Kidney (tissue), 14 donors: Measurements from ENCODE around the gene SCFD2. TPM values are rescaled to one million over a fixed set of nuclear protein-coding genes. Genes with fewer than 3 reads are reported as not detected.

Experiments
- DNase-seq, 5 donors: peaks; one replicate each; pipeline ENCODE4 v3.0.0-alpha.2; 2013 to 2020
- FAIRE-seq: peaks from 2 replicates; lab custom pipeline; 2012; peaks lifted over from hg19 to GRCh38; lab: Jason Lieb, UNC
- H3K27ac ChIP-seq, 2 donors: one replicate each; pipeline ENCODE4 v1.7.0; 2013; ENCODE audit warnings: low read depth in 2 of 2, low read length in 2 of 2, inconsistent platforms in 1 of 2
- H3K27me3 ChIP-seq: one replicate; pipeline ENCODE4 v1.7.1; 2013; ENCODE audit warnings: low read length, inconsistent platforms; ENCODE audit not compliant: control insufficient read depth, insufficient read depth
- H3K36me3 ChIP-seq, 3 donors: one replicate each; pipeline versions ENCODE4 v1.7.0 to v1.7.1; 2013; ENCODE audit warnings: low read length in 3 of 3, control low read depth in 1 of 3, inconsistent platforms in 1 of 3; ENCODE audit not compliant: insufficient read depth in 3 of 3, control insufficient read depth in 2 of 3
- H3K4me1 ChIP-seq, 3 donors: one replicate each; pipeline versions ENCODE4 v1.7.0 to v1.7.1; 2013; ENCODE audit warnings: low read length in 3 of 3, inconsistent platforms in 1 of 3, low read depth in 1 of 3; ENCODE audit not compliant: control insufficient read depth in 2 of 3, insufficient read depth in 2 of 3
- H3K4me3 ChIP-seq, 3 donors: one replicate each; pipeline versions ENCODE4 v1.7.0 to v1.8.1; 2013; ENCODE audit warnings: low read length in 3 of 3, control low read depth in 1 of 3, inconsistent platforms in 1 of 3
- H3K9ac ChIP-seq, 3 donors: one replicate each; pipeline versions ENCODE4 v1.7.0 to v1.7.1; 2013; ENCODE audit warnings: low read length in 3 of 3, control low read depth in 1 of 3, inconsistent platforms in 1 of 3
- H3K9me3 ChIP-seq, 3 donors: one replicate each; pipeline versions ENCODE4 v1.7.0 to v1.7.1; 2013; ENCODE audit warnings: low read length in 3 of 3, control low read depth in 1 of 3, inconsistent platforms in 1 of 3; ENCODE audit not compliant: control insufficient read depth in 2 of 3, insufficient read depth in 1 of 3
- intact Hi-C: fragments of 100-400 bp; cut with DNase I; formaldehyde crosslinking; loops from one replicate; pipeline ENCODE4 v1.11.1; 2022
- polyA plus RNA-seq: library from polyadenylated mRNA; stranded (reverse); fragments of 350-450 nt; fragmentation: Illumina TruSeq; extraction: RNeasy Lipid Tissue Mini Kit (QIAGEN cat#74804); gene quantifications from one replicate; pipeline ENCODE4 v1.2.3, GENCODE V29; 2014; ENCODE audit warnings: low read depth, low replicate concordance; ENCODE audit not compliant: insufficient read depth
- total RNA-seq: library from RNA; stranded (reverse); fragmentation: NEBNext Ultra II Directional; extraction: Animal tissue kit (Norgen Biotek cat#: 25700); gene quantifications from one replicate; pipeline ENCODE4 v1.2.1, GENCODE V29; 2021
- TF ChIP-seq, protein P1 (sequence below): IDR thresholded peaks from 3 replicates; pipeline ENCODE4 v1.5.1; 2012; ENCODE audit warnings: mild to moderate bottlenecking, moderate library complexity, borderline replicate concordance; ENCODE audit not compliant: insufficient read depth; ENCODE audit errors: extremely low read depth
- donor health status: control.
- donor health status: control.
- donor health status: control.
- donor health status: control.
- donor health status: control.
- donor health status: DM: yes; HTN: yes; CAD: no.
- donor health status: Normal renal cell carcinoma (clear cell type).

The SCFD2 gene
- total and polyA plus RNA-seq, 2 donors from 2014 or later: 6.1 to 20.8 TPM

DNA sequence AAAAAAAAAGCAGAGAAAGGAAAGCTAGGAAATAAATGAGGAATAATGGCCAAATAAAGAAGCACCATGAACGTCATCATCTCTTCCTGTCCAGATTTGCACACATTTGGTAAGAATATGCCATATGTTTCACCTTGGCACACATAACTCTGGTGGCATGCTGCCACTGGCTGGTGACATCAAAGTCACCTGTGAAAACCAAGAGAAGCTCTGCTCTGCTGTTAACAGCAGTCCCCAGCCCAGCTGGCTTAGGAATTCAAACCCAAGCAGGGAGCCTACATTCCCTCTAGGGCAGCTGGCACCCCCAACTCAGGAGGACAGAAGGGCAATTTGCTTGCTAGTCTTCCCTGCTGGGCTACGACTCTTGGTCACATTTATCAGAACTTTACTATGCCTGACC, 426.1 kb downstream of the SCFD2 start:
- Histone ChIP-seq H3K9ac (no peak overlapping the region), H3K9me3 (no peaks in the 10 kb centered on the region), H3K4me1 (no peaks in the 10 kb centered on the region), H3K36me3 (no peaks in the 10 kb centered on the region), H3K27me3 (no peaks in the 10 kb centered on the region), H3K4me3 (no peak overlapping the region), H3K27ac (no peak overlapping the region)
- TF ChIP-seq, protein P1, sequence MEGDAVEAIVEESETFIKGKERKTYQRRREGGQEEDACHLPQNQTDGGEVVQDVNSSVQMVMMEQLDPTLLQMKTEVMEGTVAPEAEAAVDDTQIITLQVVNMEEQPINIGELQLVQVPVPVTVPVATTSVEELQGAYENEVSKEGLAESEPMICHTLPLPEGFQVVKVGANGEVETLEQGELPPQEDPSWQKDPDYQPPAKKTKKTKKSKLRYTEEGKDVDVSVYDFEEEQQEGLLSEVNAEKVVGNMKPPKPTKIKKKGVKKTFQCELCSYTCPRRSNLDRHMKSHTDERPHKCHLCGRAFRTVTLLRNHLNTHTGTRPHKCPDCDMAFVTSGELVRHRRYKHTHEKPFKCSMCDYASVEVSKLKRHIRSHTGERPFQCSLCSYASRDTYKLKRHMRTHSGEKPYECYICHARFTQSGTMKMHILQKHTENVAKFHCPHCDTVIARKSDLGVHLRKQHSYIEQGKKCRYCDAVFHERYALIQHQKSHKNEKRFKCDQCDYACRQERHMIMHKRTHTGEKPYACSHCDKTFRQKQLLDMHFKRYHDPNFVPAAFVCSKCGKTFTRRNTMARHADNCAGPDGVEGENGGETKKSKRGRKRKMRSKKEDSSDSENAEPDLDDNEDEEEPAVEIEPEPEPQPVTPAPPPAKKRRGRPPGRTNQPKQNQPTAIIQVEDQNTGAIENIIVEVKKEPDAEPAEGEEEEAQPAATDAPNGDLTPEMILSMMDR: no peak
- intact Hi-C loops: no loop called here
- FAIRE-seq (no peak), DNase-seq (no peak)

DNA sequence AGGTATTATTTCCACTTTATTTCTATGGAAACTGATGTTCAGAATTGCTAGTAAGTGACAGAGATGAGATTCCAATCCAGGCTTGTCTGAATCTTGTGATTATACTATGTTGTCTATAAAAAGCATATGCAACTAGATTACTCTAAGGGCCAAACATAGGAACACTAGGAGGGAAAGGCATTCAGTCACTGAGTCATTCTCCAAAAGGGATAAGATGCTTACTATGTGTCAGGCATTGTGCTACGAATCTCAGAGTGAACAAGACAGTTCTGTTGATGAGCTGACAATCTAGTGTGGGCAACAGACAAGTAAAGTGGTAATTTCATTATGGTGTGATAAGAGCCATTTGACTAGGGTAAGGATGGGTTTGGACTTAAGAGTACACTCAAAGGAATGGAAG, 426.5 kb downstream of the SCFD2 start:
- Histone ChIP-seq H3K9ac (no peak overlapping the region), H3K36me3 (no peaks in the 10 kb centered on the region), H3K4me1 (no peaks in the 10 kb centered on the region), H3K4me3 (no peak overlapping the region), H3K27ac (no peak overlapping the region), H3K27me3 (no peaks in the 10 kb centered on the region), H3K9me3 (no peaks in the 10 kb centered on the region)
- DNase-seq: no peak
- TF ChIP-seq, protein P1: no peak
- intact Hi-C loops: no loop called here
- no peak for FAIRE-seq

DNA sequence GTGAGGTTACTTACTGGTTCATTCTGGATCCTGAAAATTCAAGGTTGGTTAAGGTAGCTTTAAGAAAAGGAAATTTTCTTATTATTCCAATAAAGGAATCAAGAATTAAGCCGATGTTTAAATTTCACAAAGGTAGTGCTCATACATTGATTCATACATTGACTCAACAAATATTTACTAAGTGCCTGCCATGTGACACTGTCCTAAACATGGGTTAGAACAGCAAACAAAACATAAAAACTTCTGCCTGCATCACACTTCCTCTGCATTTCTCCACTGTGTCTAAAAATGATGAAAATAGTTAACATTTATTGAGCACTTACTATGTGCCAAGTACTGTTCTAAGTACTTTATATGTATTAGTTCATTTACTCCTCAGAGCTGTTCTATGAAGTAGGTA, 428.0 kb downstream of the SCFD2 start:
- Histone ChIP-seq H3K9ac (no peak overlapping the region), H3K4me3 (no peak overlapping the region), H3K4me1 (no peaks in the 10 kb centered on the region), H3K27me3 (no peaks in the 10 kb centered on the region), H3K36me3 (no peaks in the 10 kb centered on the region), H3K9me3 (no peaks in the 10 kb centered on the region), H3K27ac (no peak overlapping the region)
- TF ChIP-seq, protein P1: no peak
- intact Hi-C loops: no loop called here
- FAIRE-seq (no peak), DNase-seq (no peak)

DNA sequence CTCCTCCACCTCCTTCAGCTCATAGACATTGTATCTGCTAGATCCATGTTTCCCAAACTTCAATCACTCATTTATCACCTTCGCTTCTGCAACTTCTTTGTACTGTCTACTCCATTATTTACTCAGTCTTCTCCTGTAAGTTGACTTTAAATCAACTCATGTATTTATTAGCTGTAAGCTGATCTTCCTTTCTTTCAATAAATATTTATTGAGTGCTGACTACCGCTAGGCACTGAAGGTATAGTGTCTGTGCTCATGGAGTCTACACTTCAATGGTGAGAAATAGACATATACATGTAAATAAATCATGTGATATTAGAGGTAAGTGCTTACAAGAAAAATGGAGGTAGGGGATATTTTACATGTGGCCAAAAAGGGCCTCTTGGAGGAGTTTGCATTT, 429.1 kb downstream of the SCFD2 start:
- Histone ChIP-seq H3K9me3 (no peaks in the 10 kb centered on the region), H3K4me3 (no peak overlapping the region), H3K36me3 (no peaks in the 10 kb centered on the region), H3K27me3 (no peaks in the 10 kb centered on the region), H3K4me1 (no peaks in the 10 kb centered on the region), H3K27ac (no peak overlapping the region), H3K9ac (no peak overlapping the region)
- TF ChIP-seq, protein P1: no peak
- intact Hi-C loops: no loop called here
- no peak for FAIRE-seq
- DNase-seq: no peak
